ENCODE results near the gene COG1. TPM values are rescaled to one million over a fixed set of nuclear protein-coding genes. Genes with fewer than 3 reads are reported as not detected.
A peak's percentile ranks its signal among the peaks of the same experiment; 100 is the strongest.

COG1 gene
- total RNA-seq, 4 donors from 2014 or later, result 8.0 to 14.7 (median 9.2) TPM

DNA sequence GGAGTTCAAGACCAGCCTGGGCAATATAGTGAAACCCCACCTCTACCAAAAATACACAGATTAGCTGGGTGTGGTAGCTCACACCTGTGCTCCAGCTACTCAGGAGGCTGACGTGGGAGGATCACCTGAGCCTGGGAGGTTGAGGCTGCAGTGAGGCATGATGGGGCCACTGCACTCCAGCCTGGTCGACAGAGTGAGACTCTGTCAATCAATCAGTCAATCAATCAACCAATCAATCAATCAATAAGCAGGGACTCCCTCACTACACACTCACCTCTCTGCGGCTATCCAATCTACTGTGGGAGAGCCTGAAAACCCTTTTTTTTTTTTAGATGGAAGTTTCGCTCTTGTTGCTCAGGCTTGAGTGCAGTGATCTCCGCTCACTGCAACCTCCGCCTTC is 37.2 kb downstream of the COG1 start:
- H3K4me3 ChIP-seq, result no peak overlapping the region
- H3K27me3 ChIP-seq, result no peaks in the 10 kb centered on the region
- no peak for DNase-seq
- peaks cover 0 to 5% (median 3%) of the 10 kb centered on the region in 3 donors for H3K36me3 ChIP-seq
- no peaks in the 10 kb centered on the region for H3K9me3 ChIP-seq
- H3K27ac ChIP-seq, result peak overlapping the region in 3 of 4 donors; percentile 14 to 74 (median 41)
- 92 to 94% methylated on average over 6 of the region's 6 CpGs for WGBS, 2 donors
- TF ChIP-seq, protein P1, sequence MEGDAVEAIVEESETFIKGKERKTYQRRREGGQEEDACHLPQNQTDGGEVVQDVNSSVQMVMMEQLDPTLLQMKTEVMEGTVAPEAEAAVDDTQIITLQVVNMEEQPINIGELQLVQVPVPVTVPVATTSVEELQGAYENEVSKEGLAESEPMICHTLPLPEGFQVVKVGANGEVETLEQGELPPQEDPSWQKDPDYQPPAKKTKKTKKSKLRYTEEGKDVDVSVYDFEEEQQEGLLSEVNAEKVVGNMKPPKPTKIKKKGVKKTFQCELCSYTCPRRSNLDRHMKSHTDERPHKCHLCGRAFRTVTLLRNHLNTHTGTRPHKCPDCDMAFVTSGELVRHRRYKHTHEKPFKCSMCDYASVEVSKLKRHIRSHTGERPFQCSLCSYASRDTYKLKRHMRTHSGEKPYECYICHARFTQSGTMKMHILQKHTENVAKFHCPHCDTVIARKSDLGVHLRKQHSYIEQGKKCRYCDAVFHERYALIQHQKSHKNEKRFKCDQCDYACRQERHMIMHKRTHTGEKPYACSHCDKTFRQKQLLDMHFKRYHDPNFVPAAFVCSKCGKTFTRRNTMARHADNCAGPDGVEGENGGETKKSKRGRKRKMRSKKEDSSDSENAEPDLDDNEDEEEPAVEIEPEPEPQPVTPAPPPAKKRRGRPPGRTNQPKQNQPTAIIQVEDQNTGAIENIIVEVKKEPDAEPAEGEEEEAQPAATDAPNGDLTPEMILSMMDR (IDR thresholded peaks at IDR 0.05), result no peak
- no peak for TF ChIP-seq POLR2A (IDR thresholded peaks at IDR 0.05)
- intact Hi-C loops (cut with DNase I), result no loop called here
- peaks cover 25 to 75% (median 44%) of the 10 kb centered on the region in 3 donors for H3K4me1 ChIP-seq

DNA sequence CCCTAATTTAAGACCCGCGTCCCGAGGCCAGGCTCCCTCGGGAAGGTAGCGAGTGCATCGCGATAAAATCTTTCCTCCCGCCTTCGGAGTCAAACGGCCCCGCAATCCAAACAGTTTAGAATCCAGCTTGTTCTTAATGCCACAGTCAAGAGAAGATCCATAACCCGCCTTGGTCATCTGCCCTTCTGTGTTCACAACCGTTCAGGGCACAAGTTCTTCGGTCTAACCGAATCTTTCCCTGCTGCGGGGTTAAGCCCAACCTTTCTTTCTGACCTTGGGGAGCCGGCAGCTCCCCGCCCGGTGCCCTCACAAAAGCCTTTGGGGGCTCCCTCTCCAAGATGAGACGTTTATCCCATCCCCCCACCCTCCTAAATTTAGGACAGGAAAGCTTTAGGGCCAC is 38.5 kb downstream of the COG1 start:
- Histone ChIP-seq H3K4me1 (peaks cover 25 to 66% (median 44%) of the 10 kb centered on the region in 3 donors), H3K27ac (peak overlapping the region; percentile 92 to 98 (median 95)), H3K27me3 (no peaks in the 10 kb centered on the region), H3K4me3 (peak overlapping the region; percentile 81 to 100 (median 97)), H3K9me3 (no peaks in the 10 kb centered on the region), H3K36me3 (peaks cover 0 to 16% (median 5%) of the 10 kb centered on the region in 3 donors)
- 0% methylated on average over 19 to 20 of the region's 20 CpGs for WGBS, 2 donors
- intact Hi-C loops (cut with DNase I), result no loop called here
- DNase-seq, result no peak
- no peak for TF ChIP-seq POLR2A (IDR thresholded peaks at IDR 0.05)
- TF ChIP-seq, protein P1 (IDR thresholded peaks at IDR 0.05), result no peak

DNA sequence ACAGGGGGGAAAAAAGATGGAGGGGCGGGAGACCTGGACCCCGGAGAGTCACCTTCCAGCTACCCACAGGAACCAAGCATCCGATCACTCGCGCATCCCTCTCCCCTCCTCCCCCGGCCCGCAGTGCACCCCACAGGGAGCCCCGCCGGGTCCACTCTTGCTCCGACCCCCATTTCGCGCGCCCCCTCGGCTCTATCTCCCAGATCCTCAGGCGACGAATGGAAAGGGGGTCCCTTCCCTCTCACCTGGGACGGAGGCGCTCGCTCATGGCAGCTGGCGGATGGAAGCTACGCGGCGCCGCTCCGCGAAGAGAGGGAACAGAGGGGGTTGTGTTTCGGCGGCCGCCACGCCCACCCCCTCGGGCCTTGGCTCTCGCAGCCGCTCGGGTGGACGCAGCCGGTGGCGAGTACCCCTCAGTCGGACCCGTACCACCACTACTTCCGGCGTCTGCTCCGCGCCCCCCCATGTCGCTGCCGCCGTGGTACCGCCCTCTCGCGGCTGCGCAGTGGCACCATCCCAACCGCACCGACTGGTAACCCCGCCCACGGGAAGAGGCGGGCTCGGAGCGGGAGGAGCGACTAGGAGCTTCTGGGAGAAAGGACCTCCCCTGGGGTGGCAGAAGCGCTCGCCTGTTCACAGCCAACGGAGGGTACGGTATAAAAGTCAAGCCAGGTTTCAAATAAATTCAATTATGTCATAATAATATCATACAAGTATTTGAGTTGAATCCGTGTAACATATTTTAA is 39.2 kb downstream of the COG1 start:
- H3K27ac ChIP-seq, result peak overlapping the region; percentile 92 to 98 (median 95)
- H3K27me3 ChIP-seq, result no peaks in the 10 kb centered on the region
- WGBS, 2 donors, result 0% methylated on average over 25 of the region's 63 CpGs; no CpG with 5 or more reads in 1 of the 2 donors
- TF ChIP-seq POLR2A (IDR thresholded peaks at IDR 0.05), result peak in 3 of 4 donors; percentile 56 to 87 (median 70)
- TF ChIP-seq, protein P1 (IDR thresholded peaks at IDR 0.05), result peak; percentile 11 to 67 (median 46)
- intact Hi-C loops (cut with DNase I), result no loop called here
- peak; percentile 68 for DNase-seq
- H3K9me3 ChIP-seq, result no peaks in the 10 kb centered on the region
- peaks cover 25 to 66% (median 43%) of the 10 kb centered on the region in 3 donors for H3K4me1 ChIP-seq
- peak overlapping the region; percentile 81 to 100 (median 97) for H3K4me3 ChIP-seq
- peaks cover 0 to 22% (median 0%) of the 10 kb centered on the region in 3 donors for H3K36me3 ChIP-seq

DNA sequence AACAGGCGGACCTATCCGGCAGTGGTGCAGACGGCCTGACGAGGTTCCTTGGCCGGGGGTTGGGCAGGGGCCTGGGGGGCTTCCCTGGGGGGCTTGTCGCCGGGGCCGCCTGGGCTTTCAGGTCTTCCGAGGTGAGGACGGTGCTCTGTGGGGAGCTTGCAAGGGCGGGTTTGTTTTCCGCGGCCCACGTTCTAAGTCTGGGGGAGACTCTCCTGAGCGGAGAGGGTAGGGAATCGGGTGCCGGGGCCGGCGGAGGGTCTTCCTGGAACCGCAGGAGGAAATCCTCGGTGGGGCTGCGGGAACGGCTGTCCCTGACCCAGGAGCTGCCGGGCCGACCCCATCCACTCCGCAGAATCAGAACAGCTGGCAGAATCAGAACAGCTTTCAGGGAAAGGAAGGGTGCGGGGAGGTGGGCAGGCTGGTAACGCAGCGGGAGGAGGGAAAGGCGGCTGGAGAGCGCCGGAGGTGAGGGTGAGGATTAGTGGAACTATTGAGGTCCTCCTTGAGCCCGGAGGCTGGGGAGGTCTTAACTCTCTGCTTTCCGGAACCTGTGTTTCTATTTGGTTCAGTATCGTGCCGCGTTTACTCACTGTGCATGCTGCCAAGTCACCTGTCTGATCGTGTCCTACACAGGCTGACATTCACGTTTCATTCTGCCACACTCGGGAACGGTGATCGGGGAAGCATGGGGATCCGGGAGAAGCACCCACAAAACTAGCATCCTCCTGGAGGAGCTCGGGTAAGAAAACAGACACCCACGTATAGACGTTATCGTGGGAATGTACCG is 39.9 kb downstream of the COG1 start:
- peak overlapping the region; percentile 92 to 98 (median 95) for H3K27ac ChIP-seq
- H3K27me3 ChIP-seq, result no peaks in the 10 kb centered on the region
- H3K9me3 ChIP-seq, result no peaks in the 10 kb centered on the region
- peaks cover 25 to 66% (median 38%) of the 10 kb centered on the region in 3 donors for H3K4me1 ChIP-seq
- TF ChIP-seq, protein P1 (IDR thresholded peaks at IDR 0.05), result no peak
- TF ChIP-seq POLR2A (IDR thresholded peaks at IDR 0.05), result no peak
- intact Hi-C loops (cut with DNase I), result no loop called here
- WGBS, 2 donors, result 0% methylated on average over 25 to 28 of the region's 48 CpGs
- DNase-seq, result no peak
- peak overlapping the region; percentile 81 to 100 (median 97) for H3K4me3 ChIP-seq
- peaks cover 0 to 24% (median 0%) of the 10 kb centered on the region in 3 donors for H3K36me3 ChIP-seq

Data from esophagus squamous epithelium (tissue), 5 donors.